ENCODE results near the gene KCTD1. TPM values are rescaled to one million over a fixed set of nuclear protein-coding genes. Genes with fewer than 3 reads are reported as not detected.
A peak's percentile ranks its signal among the peaks of the same experiment; 100 is the strongest.

KCTD1 gene
- total and polyA plus RNA-seq, 2 of the 8 experiments (the other 6 are each of a cell fraction or from before 2014, with no cell fraction given) = 7.7 to 14.0 TPM

GRCh38 chr18:26550998-26551694 is 2.8 kb upstream of the KCTD1 start:
- Histone ChIP-seq H4K8ac (ENCODE audit: extremely low read depth, insufficient read depth, low read length) (peak overlapping the region; percentile 65; the same call in 1 of the 2 replicates), H3K18ac (ENCODE audit: extremely low read depth, low read length) (no peak overlapping the region), H2BK20ac (ENCODE audit: low read length) (no peak overlapping the region), H3K9me3 (ENCODE audit: insufficient read depth in 2 of 2, low read depth in 1 of 2, low read length in 1 of 2) (no peaks in the 10 kb centered on the region), H2BK15ac (ENCODE audit: low read length) (0 out of 2 replicates have a peak overlapping the region, but pooled peaks have one; percentile 72), H3K4me1 (replicated peaks in 1 of 4; ENCODE audit: control insufficient read depth in 3 of 4, insufficient read depth in 4 of 4, low read length in 3 of 4) (peaks cover 0 to 16% (median 6%) of the 10 kb centered on the region in 4 experiments; a peak in 5 of 7 replicates), H3K14ac (ENCODE audit: insufficient read length) (no peak overlapping the region), H2BK120ac (replicated peaks; ENCODE audit: low read depth, low read length) (no peak overlapping the region), H3K27me3 (replicated peaks in 1 of 4; ENCODE audit: control insufficient read depth in 3 of 4, extremely low read depth in 1 of 4, insufficient read depth in 3 of 4, low read length in 3 of 4) (peaks cover 26 to 58% (median 46%) of the 10 kb centered on the region in 4 experiments), H3K9ac (replicated peaks in 1 of 4; ENCODE audit: extremely low read depth in 1 of 4, low read depth in 3 of 4, low read length in 3 of 4) (no peak overlapping the region), H4K91ac (replicated peaks; ENCODE audit: insufficient read length, low read length) (no peak overlapping the region), H3K27ac (ENCODE audit: low read depth, low read length) (no peak overlapping the region), H2AK5ac (ENCODE audit: low read depth, low read length) (no peak overlapping the region), H3K79me2 (ENCODE audit: control insufficient read depth in 1 of 2, insufficient read depth in 2 of 2, low read length in 2 of 2) (0 out of 4 replicates have a peak, but pooled peaks cover 0 to 5% of the 10 kb centered on the region in 2 experiments), H2AFZ (ENCODE audit: low read length) (no peak overlapping the region), H4K20me1 (replicated peaks in 1 of 2; ENCODE audit: control insufficient read depth in 1 of 2, insufficient read depth in 2 of 2, low read length in 2 of 2) (peaks cover 0 to 9% of the 10 kb centered on the region in 2 experiments), H3K4me3 (ENCODE audit: extremely low read depth in 1 of 4, insufficient read depth in 2 of 4, low read depth in 3 of 4, low read length in 4 of 4) (peak overlapping the region; percentile 14 to 80 (median 61); a peak in 7 of 8 replicates), H4K5ac (ENCODE audit: insufficient read length, low read depth, low read length) (no peak overlapping the region), H3K23me2 (ENCODE audit: low read depth, low read length) (peaks cover 24% of the 10 kb centered on the region), H2BK12ac (ENCODE audit: low read depth, low read length) (no peak overlapping the region), H3K56ac (replicated peaks; ENCODE audit: insufficient read length, low read depth, low read length) (no peak overlapping the region), H3K4me2 (ENCODE audit: insufficient read depth in 1 of 2, low read depth in 2 of 2, low read length in 2 of 2) (peak overlapping the region; percentile 86 to 98), H2BK5ac (ENCODE audit: low read depth, low read length) (no peak overlapping the region; the same call in 1 of the 2 replicates), H3K4ac (replicated peaks; ENCODE audit: insufficient read length, low read depth, low read length) (no peak overlapping the region), H3K36me3 (ENCODE audit: control insufficient read depth in 2 of 4, insufficient read depth in 4 of 4, low read length in 3 of 4) (no peaks in the 10 kb centered on the region), H3K79me1 (ENCODE audit: low read depth, low read length) (no peaks in the 10 kb centered on the region), H3K23ac (ENCODE audit: insufficient read length) (no peak overlapping the region)
- CTCF ChIA-PET (ENCODE audit: partially characterized antibody) = interaction anchor here (0.7 to 4.7 kb wide), 10 partner anchors 11 to 167 kb away, joined by 3 to 31 read pairs (median 3); no protein-coding TSS in a partner anchor
- 8% methylated on average over 22 of the region's 28 CpGs; no CpG with 5 or more reads in 1 of the 2 experiments for WGBS, 2 experiments (ENCODE audit: extremely low coverage in 1 of 2, insufficient coverage in 1 of 2, insufficient read length in 1 of 2, insufficient replicate concordance in 2 of 2, low coverage in 1 of 2, low lambda C conversion rate in 2 of 2, missing lambda C conversion rate in 1 of 2)
- POLR2A ChIA-PET (ENCODE audit: partially characterized antibody) = no interaction called here
- FAIRE-seq (no peak), DNase-seq (ENCODE audit: low read depth in 1 of 2, low spot score in 2 of 2) (peak in 1 of 2 experiments; percentile 50)
- TF ChIP-seq CEBPB (IDR thresholded peaks at IDR 0.05; ENCODE audit: low read depth, low read length) (no peak), RNF2 (IDR thresholded peaks at IDR 0.05; ENCODE audit: borderline replicate concordance, low read depth, low read length, missing control alignments, poor library complexity, severe bottlenecking) (peak; percentile 81), EZH2 (IDR thresholded peaks at IDR 0.05; ENCODE audit: low read depth, low read length, severe bottlenecking) (peak; percentile 71), YY1 (IDR thresholded peaks at IDR 0.05; ENCODE audit: low read depth, low read length) (no peak), SUZ12 (IDR thresholded peaks at IDR 0.05; ENCODE audit: low read length) (peak; percentile 20; the same call in 1 of the 2 replicates)

Measured in H1 (cell line).